Nephron progenitor cell (in vitro differentiated cells): Measurements from ENCODE around the gene RMI1.
A peak's percentile ranks its signal among the peaks of the same experiment; 100 is the strongest.

Experiments
- DNase-seq: peaks from one replicate; pipeline ENCODE4 v3.0.0; 2021
- H3K27ac Mint-ChIP-seq: 2 replicates; pipeline ENCODE4 v1.8.0; 2021; ENCODE audit warnings: mild to moderate bottlenecking, moderate library complexity, mixed read lengths
- H3K27me3 Mint-ChIP-seq: 2 replicates; pipeline ENCODE4 v1.8.0; 2021; ENCODE audit warnings: mild to moderate bottlenecking, low read depth, mixed read lengths; ENCODE audit not compliant: poor library complexity
- H3K36me3 Mint-ChIP-seq: 2 replicates; pipeline ENCODE4 v1.8.0; 2021; ENCODE audit warnings: low read depth, mixed read lengths
- H3K4me1 Mint-ChIP-seq: 2 replicates; pipeline ENCODE4 v1.8.0; 2021; ENCODE audit warnings: mixed read lengths
- H3K4me3 Mint-ChIP-seq: 2 replicates; pipeline ENCODE4 v1.8.0; 2021; ENCODE audit warnings: mild to moderate bottlenecking, moderate library complexity, mixed read lengths
- H3K9me3 Mint-ChIP-seq: 2 replicates; pipeline ENCODE4 v1.8.0; 2021; ENCODE audit warnings: mild to moderate bottlenecking, moderate library complexity, mixed read lengths
- CTCF ChIP-seq: fragments of 200-600 bp; sonication (generic); IDR thresholded peaks from 2 replicates; pipeline ENCODE4 v1.5.0; 2021; ENCODE audit warnings: antibody characterized with exemption

The RMI1 gene

GRCh38 chr9:83981126-83981871, 694 bp downstream of the RMI1 start:
- H3K9me3 Mint-ChIP-seq: peaks cover 4% of the 10 kb centered on the region
- H3K36me3 Mint-ChIP-seq: peaks cover 48% of the 10 kb centered on the region
- peak; percentile 20 for DNase-seq
- TF ChIP-seq CTCF: no peak
- H3K27me3 Mint-ChIP-seq: no peaks in the 10 kb centered on the region
- H3K4me1 Mint-ChIP-seq: peaks cover 39% of the 10 kb centered on the region
- H3K27ac Mint-ChIP-seq: peak overlapping the region; percentile 94
- peak overlapping the region; percentile 98 for H3K4me3 Mint-ChIP-seq

GRCh38 chr9:83986195-83986594, 5.6 kb downstream of the RMI1 start:
- H3K27ac Mint-ChIP-seq: no peak overlapping the region
- H3K9me3 Mint-ChIP-seq: peaks cover 4% of the 10 kb centered on the region
- H3K27me3 Mint-ChIP-seq: no peaks in the 10 kb centered on the region
- no peak for TF ChIP-seq CTCF
- H3K4me3 Mint-ChIP-seq: no peak overlapping the region
- H3K36me3 Mint-ChIP-seq: peaks cover 60% of the 10 kb centered on the region
- H3K4me1 Mint-ChIP-seq: peaks cover 50% of the 10 kb centered on the region
- no peak for DNase-seq

GRCh38 chr9:83986765-83987401, 6.3 kb downstream of the RMI1 start:
- Mint-ChIP-seq H3K27ac (peak overlapping the region; percentile 12), H3K4me1 (peaks cover 46% of the 10 kb centered on the region), H3K9me3 (peaks cover 4% of the 10 kb centered on the region), H3K27me3 (no peaks in the 10 kb centered on the region), H3K4me3 (no peak overlapping the region), H3K36me3 (peaks cover 66% of the 10 kb centered on the region)
- DNase-seq: no peak
- TF ChIP-seq CTCF: no peak

- TF ChIP-seq CTCF: no peak
- Mint-ChIP-seq H3K27me3 (no peaks in the 10 kb centered on the region), H3K4me3 (no peak overlapping the region), H3K9me3 (peaks cover 4% of the 10 kb centered on the region), H3K27ac (peak overlapping the region; percentile 12), H3K36me3 (peaks cover 68% of the 10 kb centered on the region), H3K4me1 (peaks cover 41% of the 10 kb centered on the region)
- no peak for DNase-seq
Observed at GRCh38 chr9:83987402-83987791, 6.8 kb downstream of the RMI1 start.

GRCh38 chr9:83988411-83988810, 7.8 kb downstream of the RMI1 start:
- peak overlapping the region; percentile 86 for H3K27ac Mint-ChIP-seq
- no peak for TF ChIP-seq CTCF
- H3K27me3 Mint-ChIP-seq: no peaks in the 10 kb centered on the region
- no peak overlapping the region for H3K4me3 Mint-ChIP-seq
- peaks cover 69% of the 10 kb centered on the region for H3K36me3 Mint-ChIP-seq
- no peak for DNase-seq
- peaks cover 30% of the 10 kb centered on the region for H3K4me1 Mint-ChIP-seq
- H3K9me3 Mint-ChIP-seq: peaks cover 4% of the 10 kb centered on the region

- DNase-seq: no peak
- no peaks in the 10 kb centered on the region for H3K27me3 Mint-ChIP-seq
- H3K27ac Mint-ChIP-seq: no peak overlapping the region
- peaks cover 28% of the 10 kb centered on the region for H3K4me1 Mint-ChIP-seq
- no peaks in the 10 kb centered on the region for H3K9me3 Mint-ChIP-seq
- peaks cover 83% of the 10 kb centered on the region for H3K36me3 Mint-ChIP-seq
- no peak overlapping the region for H3K4me3 Mint-ChIP-seq
- TF ChIP-seq CTCF: no peak
Observed at GRCh38 chr9:83991355-83991754, 10.8 kb downstream of the RMI1 start.
